ELR (cell line): Measurements from ENCODE around the gene VCAN.

Experiments
- DNase-seq: peaks from one replicate; pipeline ENCODE4 v3.0.0-alpha.2; 2015; ENCODE audit warnings: low read depth

VCAN gene

DNA sequence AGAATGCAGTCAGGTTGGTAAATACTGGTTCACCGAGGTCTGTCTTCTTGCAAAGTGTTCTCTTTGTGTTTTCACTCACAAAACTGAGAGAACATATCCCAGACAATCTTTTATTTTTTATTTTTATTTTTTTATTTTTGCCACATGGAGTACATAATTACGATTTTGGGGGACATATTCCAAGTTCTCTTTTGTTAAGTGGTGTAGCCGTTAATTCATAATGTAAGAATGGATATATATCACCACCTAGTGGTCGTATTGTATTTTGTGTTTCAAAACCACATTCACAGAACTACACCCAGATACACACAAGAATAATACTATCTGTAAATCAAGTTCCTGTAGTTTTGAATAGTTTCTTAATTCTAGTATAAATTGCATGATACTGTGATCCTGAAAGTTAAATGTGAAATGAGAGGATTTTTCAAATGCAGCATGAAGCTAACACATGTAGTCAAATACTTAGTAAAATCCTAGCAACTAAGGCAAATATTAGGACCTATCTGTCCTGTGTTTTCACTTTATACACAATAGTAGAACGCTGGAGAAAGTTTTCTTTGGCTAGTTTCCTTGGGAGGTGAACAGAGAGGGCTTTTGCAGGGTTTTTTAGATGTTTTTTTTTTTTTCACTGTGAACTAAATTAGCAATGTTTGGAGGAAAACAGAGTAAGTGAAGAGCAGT is 92.7 kb downstream of the VCAN start:
- DNase-seq = peak; percentile 61

DNA sequence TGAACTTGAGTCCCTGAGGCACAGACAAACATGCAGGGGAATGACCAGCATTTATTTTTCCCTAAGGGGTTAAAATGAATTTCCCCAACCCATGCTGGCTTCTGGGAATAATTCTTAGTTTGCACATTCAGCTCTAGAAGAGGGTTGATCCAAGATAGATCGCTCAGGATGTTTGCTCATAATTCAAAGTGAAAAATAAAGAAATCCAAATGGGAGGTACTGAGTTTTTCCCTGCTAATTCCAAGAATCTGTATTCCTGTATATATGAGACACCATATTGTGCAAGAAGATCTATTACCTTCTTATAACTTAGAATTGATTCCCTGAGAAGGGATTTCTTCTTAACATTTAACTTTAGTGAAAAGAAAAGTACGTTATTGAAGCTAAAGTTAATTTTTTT is 96.2 kb downstream of the VCAN start:
- DNase-seq = no peak

DNA sequence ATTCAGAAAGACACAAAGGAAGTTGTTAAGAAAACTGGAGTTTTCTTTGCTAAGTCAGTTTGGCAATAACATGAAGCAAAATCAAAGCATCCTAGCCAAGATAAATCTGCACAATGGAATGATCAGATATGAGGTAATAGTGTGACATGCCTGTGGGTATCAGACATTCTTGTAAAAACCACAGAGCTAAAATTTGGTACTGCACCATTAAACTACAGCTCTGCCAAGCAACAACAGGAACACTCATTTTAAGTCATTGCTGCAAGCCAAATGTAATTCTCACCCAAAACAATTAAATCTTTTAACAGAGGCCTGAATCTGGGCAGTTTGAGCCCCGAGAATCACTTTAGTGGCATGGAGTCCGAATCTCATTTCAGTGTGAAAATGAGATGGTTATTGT is 96.6 kb downstream of the VCAN start:
- DNase-seq = peak; percentile 64

DNA sequence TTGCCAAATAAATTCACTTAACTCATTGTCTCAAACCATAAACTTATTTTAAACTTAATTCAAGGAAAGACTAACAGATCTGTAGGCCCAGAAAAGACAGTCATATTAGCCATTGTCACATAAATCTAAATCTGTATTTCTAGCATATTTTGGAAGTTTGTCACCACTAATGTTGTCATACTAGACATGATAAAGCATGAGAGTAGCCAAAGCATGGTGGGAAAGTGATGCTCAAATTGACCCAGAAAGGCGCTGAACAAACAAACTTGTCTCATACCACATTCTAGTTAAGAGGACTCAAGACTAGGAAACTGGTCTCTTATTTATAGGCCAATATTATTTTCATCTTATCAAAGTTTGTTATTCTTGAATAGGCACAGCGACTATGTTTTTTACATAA is 99.4 kb downstream of the VCAN start:
- no peak for DNase-seq

DNA sequence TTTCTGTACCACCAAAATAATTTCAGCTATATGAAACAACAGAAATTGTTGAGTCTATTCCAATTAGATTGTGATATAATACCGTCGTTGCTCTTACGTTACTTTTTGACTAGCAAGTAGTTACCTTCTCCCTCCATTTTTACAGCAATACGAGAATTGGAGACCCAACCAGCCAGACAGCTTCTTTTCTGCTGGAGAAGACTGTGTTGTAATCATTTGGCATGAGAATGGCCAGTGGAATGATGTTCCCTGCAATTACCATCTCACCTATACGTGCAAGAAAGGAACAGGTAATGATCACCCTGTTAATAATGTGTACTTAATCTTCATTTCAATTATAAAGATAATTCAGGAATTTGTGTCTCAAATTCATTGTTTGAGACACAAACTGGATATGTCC is 100.7 kb downstream of the VCAN start:
- DNase-seq = no peak

DNA sequence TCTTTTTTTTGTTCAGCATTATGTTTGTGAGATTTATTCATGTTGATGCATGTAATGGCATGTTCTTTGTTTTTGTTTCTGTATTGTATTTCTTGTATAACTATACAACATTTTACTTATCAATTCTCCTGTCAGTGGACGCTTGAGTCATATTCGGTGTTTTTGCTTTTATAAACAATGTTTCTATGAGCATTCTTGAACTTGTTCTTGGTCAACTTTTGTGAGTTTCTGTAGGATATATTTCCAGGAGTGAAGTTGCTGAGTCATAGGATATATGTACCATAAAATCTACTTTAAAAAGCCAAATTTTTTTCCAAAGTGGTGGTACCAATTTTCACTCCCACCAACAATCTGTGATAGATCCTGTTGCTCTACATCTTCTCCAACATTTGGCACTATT is 104.8 kb downstream of the VCAN start:
- peak; percentile 28 for DNase-seq

DNA sequence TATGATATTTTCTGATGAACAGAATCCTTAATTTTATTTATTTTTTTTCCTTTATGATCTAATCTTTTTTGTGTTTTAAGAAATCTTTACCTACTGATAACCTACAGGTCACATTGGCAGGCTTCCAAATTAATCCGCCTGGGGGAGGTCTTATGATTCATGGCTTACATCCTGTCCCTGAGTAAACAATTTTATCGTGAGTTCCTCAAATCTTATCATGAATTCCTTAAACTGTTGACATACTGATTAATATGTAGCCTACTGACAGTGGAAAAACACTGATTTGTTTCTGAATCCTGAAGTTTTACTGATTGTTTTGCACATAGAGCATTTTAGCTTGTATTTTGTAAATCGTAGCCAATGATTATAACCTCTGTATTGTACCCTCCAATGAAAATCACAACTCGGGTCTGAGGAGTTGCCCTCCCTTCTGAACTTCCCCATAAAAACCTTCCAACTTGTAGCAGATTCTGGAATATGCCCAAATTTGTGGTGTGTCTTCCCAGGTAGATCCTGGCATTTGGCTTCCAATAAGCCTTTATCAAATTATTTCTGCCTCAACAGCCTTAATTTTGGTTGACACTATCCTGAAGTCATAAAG is 105.6 kb downstream of the VCAN start:
- peak; percentile 24 for DNase-seq

DNA sequence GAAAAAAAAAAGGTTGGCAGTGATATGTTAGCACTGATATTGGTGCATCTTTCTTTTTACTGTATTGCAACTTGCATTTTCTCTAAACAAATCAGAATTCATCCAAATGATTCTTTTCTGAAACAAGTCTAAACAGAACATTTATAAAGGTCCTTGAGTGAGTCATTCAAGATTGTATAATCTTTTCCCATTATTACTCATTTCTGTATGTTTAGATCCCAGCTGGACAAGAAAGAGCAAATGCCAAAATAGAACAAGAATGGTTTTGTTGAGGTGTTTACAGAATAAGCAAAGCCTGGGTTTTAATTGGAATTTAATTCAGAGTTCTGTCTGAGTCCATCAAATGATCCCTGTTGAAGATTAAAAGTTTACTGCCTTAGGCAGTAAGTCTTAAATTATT is 112.3 kb downstream of the VCAN start:
- peak; percentile 56 for DNase-seq

DNA sequence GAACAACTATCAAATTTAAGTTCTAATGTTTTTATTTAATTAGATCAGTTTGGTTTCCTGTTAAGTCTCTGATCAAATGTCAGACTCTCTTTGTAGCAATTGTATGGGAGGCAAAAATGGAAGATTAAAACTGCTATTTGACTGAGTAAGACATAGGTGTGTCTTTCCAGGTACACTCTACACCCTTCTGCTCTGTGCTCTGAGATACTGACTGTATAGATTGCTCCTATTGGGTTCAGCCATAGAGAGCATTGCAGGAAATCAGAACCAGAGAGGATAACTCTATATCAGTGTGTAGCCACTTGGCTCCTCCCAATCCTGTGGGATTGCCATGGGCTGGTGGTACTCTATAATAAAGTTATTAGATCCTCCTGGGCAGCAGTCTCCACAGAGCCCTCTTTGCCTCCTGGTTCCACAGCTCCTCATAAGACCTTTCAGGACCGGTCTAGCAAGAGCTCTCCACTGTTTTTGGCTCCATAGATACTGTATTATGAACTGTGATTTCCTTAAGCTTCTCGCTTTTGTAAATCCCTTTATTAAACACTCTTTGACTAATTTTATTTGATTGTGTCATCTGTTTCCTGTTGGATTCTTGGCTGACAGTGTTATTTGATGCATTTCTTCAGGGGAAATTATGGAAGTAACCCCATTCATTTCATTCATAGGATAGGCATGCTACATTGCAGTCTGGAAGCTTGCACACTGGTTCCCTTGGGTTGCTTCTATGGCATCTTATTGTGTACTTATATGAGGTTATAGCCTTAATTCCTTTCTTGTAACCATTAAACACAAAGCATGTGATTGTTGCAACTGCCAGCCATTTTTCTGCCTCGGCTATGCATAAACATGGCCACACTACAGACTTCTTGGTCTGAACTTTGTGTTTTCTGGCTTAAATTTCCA is 115.6 kb downstream of the VCAN start:
- no peak for DNase-seq

DNA sequence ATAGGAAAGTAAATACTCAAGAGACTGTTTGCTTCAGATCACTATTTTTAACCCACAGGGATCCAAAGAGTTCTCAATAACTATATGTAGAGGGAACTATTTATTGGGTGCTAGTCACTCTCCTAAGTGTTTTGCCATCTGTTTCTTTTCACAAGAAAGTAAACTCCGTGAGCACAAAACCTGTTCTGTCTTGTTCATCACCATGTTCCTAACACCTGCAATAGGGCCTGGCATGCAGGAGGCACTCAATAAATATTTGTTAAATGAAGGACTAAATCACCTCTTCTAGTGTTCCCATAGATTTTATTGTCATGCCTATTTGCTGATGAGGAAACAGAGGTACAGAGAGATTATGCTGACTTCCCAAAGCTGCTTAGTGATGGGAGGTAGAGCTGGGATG is 118.2 kb downstream of the VCAN start:
- DNase-seq = no peak

DNA sequence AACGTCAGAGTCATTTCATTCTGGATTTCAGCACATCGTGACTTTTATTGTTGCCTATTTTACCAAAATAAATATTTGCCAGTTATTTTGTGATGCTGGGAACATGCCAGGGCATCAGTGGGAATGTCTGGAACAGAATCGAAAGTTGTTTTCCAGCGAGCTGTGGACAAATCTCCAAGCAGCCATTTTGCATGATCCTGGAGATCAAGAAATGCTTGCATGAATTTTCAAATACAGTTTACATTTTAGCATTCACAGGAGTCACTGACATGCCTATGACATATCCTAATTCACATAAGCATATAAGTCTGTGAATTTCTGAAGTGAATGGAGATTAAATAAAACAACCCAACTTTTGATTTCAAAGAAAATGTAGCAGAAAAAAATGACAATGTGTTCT is 119.4 kb downstream of the VCAN start:
- DNase-seq = no peak

DNA sequence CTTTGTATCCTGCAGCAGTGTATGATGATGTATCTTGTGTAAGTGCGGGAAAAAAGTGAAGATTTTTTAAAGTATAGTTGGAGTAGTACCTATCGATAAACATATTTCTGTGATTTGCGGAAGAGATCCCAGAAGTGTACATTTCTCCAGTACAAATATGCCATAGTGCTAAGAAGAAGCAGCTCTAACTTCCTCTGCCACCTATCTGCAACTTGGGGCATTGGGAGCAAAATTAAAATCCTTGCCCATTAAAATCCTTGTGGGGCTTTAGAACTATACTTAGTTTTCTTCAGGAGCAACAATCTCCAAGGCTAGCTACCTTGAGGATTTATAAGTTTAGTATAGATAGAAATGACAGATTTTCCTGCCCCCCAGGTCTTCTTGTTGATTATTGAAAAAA is 123.7 kb downstream of the VCAN start:
- DNase-seq = peak; percentile 11

DNA sequence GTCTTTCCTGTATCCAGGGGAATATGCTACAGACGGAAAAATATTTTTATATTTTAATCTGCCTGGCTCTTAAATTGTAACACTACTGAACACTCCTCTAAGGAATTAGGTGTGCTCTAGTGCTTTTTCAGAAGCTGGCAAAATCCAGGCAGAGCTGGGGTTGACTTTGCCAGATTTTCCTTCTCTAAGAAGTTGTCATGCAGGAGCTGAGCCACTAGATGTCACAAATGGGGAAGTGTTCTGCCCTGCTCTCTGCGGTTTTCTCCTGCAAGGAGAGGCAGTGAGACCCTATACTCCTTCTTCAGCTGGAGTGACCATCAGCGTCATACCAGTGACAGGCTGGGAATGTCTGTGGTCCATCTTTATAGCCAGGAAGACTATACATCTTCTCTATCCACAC is 136.6 kb downstream of the VCAN start:
- DNase-seq = peak; percentile 55

DNA sequence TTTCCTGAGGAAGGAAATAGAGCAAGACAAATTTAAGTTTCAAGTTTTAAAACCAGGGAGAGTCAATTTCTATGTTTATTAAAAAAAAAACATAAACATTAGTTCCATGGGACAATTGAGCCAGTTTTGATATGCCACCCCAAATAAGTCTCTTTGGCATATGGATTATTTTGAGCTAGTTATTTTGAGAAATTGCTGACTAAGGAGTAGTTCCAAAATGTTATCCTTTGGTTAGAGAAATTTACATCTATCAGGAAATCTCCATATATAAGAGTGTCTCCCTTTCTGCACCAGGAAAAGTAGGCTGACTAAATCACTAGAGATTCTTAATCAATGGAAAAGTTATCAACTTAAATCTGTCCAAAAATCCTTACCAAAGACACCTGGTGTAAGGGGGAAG is 143.3 kb downstream of the VCAN start:
- DNase-seq = no peak

DNA sequence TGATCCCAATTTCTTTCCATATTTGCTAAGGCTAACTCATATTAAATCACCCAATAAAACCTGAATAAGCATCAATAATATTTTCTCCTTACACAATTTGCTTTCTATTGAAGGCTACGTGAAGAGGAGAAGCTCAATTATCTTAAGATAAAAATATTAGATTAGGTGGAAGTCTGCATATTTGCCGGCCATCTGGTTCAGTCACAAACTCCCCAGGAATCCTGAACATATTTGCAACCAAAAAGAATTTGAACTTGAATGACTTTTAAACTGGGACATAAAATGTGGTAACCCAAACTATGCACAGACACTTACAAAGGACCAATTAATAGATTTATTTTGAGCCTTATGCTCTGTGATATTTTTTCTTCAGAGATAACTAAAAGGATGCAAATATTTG is 156.8 kb downstream of the VCAN start:
- no peak for DNase-seq
